NOMO-1 treated with DMSO at 0.1 percent for 48 hours (cell line): ENCODE results near the gene ITGB2.

ENCODE experiments used
- DNase-seq: peaks from one replicate; lab custom pipeline; 2025; ENCODE audit not compliant: unreplicated experiment; lab: John Stamatoyannopoulos, UW

ITGB2 gene

DNA sequence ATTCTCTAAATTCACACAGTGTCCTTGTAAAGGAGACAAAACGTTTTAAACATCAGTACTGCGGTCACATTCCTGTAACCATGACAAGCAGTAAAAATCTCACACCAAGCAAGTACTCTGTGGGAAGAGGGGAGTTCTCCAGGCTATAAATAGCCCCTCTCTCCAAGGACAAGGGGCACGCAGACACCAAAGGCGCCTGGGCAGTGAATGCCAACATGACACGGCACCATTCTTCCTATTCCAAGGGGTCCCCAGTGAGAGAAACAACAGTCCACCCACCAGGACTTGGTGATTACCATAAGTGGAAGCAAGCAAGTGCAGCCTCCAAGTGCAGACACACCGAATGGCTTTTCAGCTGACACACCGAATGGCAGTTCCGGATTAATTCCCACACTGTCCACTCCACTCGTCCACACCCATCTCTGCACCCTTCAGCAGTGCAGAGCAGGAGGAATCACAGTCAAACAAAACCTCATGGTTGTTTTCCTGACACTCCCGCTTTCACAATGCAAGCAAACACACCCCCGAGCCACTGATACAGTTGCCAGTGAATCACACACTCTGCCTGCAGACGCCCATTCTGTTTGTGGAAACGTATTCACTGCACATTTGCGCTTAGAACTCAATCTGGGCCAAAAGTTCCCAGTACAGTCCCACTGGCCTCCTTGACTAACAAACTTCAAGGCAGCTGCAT is 49.0 kb downstream of the ITGB2 start:
- peak; percentile 17 for DNase-seq

DNA sequence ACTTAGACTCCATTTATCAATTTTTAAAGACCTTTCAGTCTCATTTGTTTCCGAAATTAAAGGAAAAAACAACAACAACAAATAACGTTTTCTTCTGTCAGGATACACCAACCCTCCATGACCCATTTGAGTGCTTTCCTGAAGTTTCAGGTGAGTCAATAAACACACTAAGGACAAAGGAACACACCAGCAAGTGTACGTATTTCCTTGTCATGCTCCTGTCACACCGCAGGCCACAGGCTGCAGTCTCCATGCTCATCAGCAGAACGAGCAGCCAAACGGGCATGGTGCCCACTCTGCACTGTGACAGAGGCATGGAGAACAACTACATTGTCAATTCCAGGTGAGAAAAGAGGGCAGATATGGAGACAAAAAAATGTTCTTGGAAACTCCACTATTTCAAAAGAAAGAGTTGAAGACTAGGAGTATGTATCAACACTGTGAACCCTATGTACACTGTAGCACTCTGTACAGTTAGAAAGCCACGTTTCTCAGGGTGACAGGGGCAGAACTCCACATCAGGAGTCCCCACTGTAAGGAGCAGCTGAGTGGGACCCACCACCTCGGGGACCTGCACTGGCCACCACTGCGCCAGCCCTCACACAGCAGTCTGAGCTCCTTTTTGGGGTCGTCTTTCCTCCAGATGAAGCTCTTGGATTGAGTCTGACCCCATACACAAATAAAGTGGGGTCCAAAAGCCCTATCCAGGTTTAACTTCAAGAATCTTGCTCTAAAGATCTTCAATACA is 49.8 kb downstream of the ITGB2 start:
- DNase-seq: no peak

DNA sequence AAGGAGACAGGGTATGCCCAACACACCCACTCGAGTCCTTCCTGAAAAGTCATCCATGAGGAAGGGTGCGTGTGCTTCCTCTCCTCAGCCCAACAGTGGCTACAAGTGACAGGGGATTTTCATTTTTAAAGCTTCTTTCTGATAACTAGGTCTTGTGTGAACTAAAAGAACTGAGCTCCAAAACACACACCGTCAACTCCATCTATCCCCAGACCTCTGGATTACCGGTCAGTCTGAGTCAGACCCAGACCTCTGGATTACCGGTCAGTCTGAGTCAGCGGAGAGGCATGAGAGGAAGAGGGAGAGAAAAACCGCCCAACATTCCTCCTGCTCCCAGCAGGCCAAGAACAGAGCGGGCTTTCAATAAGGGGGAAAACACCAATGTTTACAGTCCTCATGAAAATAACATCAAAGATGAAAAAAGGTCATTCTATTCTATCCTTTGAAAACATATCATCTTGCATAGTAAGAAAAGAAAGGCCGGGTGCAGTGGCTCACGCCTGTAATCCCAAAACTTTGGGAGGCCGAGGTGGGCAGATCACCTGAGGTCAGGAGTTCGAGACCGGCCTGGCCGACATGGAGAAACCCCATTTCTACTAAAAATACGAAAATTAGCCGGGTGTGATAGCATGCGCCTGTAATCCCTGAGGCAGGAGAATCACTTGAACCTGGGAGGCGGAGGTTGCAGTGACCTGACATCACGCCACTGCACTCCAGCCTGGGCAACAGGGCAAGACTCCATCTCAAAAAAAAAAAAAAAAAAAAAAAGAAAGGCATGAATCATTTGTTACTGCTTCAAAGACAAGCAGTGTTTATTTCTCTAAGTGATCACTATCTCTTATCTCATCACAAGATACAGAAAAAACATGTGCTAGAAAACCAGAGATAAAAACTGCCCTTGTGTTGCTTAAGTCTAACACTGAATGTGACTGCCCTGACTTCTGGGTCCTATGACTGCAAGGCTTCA is 50.6 kb downstream of the ITGB2 start:
- DNase-seq: no peak

DNA sequence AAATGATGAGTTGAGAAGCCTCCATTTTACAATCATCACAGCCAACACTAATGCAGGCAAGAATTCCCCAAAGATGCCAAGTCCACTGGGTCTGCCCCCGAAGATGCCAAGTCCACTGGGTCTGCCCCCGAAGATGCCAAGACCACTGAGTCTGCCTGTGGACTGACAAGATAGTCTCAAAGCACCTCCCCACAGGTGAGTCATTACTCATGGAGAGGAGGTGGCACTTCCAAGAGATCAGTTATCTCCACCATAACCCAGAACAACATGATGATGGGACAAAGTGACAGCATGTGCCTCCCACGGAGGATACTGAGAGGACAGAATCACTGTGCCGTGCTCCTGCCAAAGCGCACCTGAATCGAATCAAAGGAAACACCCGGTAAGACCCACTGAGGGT is 52.0 kb downstream of the ITGB2 start:
- no peak for DNase-seq

DNA sequence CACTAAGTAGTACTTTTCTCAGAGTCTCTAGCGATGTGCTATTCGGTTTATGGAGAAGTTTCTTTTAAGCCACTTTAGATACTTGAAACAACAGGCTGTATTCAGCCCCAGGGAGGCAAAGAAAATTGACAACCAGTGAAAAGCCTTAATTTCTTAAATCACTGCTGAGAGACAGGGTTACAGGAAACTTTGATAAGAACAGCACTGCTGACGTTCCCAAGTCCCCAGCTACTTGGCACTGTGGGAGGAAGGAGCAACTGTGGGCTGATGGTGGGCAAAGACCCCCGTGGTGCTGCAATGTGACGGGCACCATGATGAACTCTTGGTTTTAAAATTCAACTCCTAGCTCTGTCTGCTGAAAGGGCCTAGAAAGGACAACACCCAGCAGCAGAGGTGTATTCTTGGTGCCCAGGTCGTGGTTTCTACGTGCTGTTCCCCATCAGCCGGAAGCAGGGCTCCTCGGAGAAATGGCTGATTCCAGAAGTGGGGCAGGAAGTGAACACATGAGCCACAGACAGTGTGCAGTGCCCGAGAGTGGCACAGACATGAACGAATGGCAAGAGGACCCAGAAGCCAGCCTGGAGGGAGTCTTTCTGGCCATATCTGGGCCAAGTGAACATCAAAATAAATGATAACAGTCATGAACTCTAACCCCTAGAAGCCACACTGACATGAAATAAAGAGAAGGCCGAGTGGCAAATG is 52.5 kb downstream of the ITGB2 start:
- DNase-seq: no peak

DNA sequence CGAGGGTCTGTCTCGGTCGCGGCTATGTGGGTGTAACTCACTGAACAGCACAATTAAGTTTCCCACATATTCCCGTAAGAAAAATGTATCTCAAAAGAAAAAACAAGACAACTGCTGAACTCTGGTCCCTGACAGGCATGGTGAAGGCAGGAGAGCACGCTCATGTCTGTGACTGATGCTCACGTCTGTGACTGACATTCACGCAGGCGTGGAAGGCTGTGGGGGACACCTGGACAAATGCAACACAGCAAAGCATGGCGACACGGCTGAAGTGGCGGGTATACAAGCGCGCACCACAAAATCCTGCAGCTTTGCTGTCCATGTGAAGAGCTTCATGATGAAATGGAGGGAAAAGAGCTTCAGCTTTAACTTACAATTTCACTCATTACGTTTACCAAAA is 53.2 kb downstream of the ITGB2 start:
- DNase-seq: no peak

DNA sequence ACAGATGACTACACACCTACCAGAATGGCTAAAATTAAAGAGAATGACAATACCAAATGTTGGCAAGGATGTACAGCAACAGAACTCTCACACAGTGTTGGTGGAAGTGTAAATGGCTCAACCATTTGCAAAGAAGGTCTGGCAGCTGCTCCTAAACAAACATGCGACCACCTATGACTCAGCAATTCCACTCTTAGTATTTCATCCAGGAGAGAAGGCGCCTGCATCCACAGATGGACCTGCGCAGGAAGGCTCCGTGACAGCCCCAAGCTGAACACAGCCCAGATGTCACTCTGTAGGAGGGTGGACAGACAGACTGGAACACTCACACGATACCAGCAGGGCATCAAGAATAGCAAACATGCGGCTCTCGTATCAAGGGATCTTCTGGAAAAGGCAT is 53.9 kb downstream of the ITGB2 start:
- DNase-seq: no peak

DNA sequence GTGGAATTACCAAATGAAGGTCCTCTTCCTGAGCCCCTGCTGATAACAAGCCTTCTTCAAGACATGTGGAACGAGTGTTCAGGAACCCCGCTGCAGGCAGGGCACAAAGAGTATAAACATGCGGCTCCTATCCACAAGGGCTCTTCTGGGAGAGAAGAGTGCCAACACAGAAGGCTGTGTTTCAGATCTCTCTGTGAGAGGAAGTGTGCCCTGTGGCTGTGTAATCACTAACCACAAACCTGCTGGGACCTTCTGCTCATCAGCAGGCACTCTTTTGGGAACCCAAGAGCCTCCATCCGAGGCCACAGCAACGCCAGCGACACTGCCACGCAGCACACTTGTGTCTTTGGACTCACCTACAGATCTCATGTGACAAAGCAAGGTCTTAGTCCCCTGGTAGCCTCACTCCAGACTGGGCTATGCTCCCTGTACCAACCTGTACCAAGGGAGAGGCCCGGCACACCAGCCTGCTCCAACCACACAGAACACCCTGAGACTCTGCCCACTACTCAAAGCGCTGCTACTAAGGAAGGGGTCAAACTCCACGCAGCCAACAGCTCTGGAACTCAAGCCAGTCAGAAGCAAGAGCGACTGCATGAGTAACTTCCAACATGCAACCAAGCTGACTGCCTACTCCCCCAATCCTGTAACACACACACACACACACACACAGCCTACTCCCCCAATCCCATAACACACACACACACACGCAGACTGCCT is 55.0 kb downstream of the ITGB2 start:
- peak; percentile 89 for DNase-seq

DNA sequence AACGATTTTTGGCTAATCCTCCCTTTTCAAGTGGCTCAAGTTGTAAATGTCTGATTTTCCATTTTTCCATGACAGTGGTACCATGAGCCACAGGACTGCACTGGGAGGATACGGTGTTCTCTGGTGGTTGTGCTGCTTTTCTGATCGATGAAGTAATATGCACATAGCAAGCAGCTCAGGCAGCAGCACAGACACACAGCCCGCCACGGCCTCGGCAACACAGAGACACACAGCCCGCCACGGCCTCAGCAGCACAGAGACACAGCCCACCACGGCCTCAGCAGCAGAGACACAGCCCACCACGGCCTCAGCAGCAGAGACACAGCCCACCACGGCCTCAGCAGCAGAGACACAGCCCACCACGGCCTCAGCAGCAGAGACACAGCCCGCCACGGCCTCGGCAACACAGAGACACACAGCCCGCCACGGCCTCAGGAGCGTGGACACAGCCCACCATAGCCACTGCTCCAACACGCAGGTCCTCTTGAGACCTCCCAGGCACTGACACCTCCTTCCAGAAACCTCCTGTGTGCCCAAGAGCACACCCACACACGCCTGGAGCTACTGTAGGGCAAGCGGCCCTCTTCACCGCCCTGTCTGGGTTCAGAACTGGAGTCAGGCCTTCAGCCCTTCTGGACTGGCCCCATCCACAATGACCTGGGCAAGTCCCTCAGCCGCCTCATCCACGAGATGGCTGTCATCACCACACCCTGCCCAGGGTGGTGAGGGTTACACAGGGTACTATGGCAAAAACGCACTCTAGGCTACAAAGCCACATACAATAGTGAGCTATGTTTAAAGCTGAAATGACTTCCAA is 57.6 kb downstream of the ITGB2 start:
- DNase-seq: no peak

DNA sequence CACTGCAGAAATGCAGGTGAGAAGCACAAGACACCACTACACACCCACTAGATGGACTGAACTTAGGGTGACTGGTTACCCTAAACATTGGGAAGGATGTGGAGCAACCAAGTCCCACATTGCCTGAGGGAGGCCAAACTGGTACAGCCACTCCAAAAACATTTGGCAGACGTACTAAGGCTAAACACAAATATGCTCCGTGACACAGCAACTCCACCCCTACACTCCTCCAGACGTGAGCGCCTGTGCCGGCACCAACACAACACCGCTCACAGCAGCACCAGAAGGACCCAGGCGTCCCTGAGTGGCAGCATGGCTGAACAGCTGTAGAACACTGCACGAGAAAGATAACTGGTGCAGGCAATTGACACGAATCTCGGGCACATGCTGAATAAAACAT is 61.9 kb downstream of the ITGB2 start:
- DNase-seq: no peak

DNA sequence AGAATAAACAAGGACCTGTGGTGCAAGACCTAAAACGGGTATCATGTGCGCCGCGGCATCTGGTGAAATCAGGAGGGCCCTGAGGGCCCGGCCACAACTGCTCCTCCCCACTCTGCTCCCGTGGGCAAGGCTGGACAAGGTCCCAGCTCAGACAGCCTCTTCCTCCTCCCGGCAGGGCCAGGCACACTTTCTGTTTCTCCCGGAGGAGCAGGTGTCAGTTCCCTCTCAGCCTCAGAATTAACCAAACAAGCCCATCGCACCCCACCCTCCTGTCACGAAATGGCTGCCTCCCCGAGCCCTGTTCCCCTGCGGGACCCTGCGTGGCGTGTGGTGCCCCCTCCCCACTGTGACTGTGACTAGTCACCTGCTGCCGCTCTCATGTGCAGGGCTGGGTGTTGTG is 62.4 kb downstream of the ITGB2 start:
- DNase-seq: no peak

DNA sequence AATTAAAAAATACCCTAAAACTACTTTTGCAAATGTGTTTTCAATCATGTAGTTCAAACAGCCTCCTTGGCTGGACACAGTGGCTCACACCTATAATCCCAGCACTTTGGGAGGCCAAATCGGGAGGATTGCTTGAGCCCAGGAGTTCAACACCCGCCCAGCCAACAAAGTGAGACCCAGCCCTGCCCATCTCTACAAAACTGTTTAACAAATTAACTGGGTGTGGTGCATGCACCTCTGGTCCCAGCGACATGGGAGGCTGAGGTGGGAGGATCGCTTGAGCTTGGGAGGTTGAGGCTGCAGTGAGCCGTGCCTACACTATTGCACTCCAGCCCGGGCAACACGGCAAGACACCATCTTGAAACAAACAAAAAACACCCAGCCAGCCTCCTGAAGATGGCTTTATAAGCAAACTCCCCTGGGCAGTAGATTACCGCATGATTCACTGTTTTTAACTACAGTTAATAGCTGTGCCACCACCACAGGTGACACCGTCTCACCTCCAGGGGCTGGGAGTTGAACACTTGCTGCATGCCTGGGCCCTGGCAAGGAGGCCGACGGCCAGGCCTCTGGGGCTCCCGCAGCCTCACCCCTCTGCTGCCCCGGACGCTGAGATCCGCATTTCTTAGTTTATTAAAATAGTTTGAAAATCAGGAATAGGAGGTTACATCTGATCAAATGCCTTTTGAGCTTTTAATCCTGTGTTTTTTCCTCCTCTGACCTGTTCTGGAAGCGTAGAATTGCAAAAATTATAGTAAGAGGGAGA is 63.4 kb downstream of the ITGB2 start:
- DNase-seq: no peak

DNA sequence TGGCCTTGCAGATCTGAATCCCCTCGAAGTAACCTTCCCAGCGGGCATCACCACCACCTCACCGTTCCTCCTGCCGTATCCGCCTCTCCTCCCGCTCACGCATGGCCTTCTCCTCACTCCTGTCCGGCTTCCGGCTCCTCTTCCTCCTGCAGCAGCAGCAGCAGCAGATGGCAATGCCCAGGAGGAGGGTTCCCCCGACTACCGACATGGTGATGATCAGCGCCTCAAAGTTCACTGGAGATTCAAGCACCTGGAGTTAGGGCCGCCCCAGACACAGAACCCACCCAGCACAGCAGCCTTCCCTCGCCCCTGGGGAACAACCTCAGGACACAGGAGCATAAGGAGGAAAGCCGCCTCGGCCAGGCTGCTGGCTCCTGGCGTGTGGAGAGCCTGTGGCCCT is 64.6 kb downstream of the ITGB2 start:
- no peak for DNase-seq

DNA sequence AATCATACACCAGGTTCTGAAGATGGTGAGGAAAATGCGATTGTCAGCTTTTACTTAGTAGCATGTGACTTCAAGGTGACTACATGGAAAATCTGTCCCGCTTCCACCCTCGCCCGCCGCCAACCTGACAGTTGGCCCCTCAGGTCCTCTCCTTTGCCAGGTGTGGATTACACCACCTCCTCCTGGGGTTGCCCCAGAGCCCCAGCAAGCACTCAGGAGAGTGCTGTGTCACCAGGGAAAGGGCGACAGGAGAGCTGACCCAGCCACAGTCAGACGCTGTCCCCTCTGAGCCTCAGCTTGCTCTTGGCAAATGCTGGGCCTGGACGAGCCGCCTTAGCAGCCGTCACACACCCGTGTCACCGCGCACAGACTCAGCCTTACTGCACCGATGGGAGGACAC is 65.1 kb downstream of the ITGB2 start:
- DNase-seq: no peak

DNA sequence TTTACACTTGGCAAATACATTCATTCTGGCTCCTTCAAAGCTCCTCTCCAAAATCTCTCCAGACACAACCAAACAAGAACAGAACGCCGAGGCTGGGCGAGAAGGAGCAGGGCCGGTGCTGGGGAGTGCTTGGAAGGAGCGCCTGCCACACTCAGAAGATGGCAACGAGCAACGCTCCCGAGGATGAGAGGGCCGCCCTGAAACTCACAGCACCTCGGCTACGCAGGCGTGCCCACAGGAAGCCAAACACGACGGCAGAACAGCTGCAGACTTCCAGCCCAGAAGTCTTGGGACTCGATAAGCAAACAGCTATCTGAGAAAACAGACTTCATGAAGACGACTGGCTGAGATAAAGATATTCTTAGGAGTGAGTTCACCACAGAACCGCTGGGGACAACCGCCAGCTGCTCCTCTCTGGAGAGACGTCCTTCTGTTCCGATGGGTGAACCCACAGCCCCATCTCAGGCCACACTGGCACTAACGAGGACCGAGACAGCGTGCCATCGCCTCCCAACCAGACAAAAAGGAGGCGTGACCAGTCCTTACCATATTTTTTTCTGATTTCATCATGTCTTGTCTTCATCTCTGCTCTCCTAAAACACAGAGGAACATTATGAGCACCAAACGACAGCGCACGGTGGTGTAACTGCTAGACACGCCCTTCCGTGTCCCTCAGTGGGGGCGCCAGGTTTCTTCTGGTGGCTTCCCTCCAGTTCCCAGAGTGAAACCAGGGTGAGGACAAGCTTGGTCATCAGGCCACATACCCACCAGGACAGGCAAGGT is 65.8 kb downstream of the ITGB2 start:
- DNase-seq: no peak

DNA sequence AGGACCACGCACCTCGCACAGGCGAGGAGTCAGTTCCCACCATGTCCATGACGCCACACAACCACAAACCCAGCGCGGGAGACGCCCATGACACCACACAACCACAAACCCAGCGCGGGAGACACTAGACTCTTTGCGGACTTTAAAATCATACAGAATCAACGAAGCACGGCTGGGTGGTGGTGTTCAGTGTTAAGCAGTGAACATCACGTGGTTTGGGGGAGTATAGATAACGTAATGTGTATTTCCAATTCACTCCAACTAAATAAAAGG is 66.4 kb downstream of the ITGB2 start:
- no peak for DNase-seq

DNA sequence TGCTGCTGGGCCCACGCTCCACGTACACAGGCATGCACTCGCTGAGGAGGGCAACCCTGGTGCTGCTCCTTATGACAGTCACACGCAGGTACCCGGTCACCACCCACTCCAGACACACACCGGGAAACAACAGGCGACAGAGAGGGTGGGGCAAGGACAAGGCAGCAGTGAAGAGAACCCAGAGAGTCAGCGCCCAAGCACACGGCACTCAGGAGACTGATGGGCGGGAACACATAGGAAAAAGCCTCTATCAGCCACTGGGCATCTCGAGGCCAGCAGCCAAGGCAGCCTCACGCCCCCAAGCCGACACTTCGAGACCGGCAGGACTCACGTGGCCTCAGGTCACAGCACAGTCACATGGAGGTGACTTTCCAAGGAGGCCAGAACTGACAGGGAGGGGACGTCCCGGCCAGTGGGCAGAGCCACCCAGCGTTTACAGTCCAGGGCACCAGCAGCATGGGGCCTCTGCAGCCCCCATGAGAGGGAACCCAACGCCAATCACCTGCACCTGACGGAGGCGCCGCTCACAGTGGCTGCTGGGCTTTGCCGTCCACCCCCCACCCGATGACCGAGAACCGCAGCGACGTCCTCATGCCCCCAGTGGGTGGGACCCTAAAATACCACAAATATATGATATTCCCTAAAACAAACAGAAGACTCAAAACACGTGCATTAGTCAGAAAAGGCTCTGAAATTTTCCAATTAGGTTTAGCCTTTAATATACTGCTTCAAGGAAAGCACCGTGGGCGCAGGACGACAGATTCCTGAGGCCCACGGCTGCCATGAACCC is 66.9 kb downstream of the ITGB2 start:
- DNase-seq: no peak
